ENCODE data around the gene POLA1.
"Not testable (repeated sequence)": the region's sequence is repeated elsewhere in the genome, so short reads cannot be mapped to it uniquely, and the experiment has no call there.

Gene POLA1

GRCh38 chrX:24858004-24858746, 164.5 kb downstream of the POLA1 start:
- no peaks in the 10 kb centered on the region for H3K4me1 Mint-ChIP-seq
- H3K27ac Mint-ChIP-seq, result no peak overlapping the region
- H3K4me3 Mint-ChIP-seq, result no peak overlapping the region
- H3K9me3 Mint-ChIP-seq, result no peaks in the 10 kb centered on the region
- H3K27me3 Mint-ChIP-seq, result no peaks in the 10 kb centered on the region
- CTCF ChIA-PET, result no interaction called here
- DNase-seq, result no peak
- H3K36me3 Mint-ChIP-seq, result peaks cover 10% of the 10 kb centered on the region

GRCh38 chrX:24859211-24859841, 165.6 kb downstream of the POLA1 start:
- no peak overlapping the region for H3K27ac Mint-ChIP-seq
- H3K36me3 Mint-ChIP-seq, result peaks cover 10% of the 10 kb centered on the region
- CTCF ChIA-PET, result no interaction called here
- no peak for DNase-seq
- H3K27me3 Mint-ChIP-seq, result no peaks in the 10 kb centered on the region
- H3K9me3 Mint-ChIP-seq, result no peaks in the 10 kb centered on the region
- no peak overlapping the region for H3K4me3 Mint-ChIP-seq
- H3K4me1 Mint-ChIP-seq, result no peaks in the 10 kb centered on the region

DNA sequence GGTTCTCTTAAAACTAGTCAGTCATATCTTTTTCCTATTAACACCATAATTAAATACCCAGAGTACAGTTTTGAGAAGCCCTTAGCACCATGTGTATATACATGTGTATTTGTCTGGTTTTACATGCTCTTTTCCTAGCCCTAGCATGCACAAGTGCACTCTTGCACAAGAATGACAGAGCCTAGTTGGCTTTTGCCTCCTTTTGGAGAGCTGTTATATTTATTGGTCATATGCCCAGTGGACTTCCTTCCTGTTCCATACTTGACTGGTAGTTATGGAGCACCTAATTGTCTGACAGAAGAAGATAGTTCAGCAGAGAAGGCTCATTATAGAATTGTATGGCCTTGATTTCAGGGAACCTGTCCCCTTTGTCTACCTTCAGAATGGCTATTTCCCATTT, 166.4 kb downstream of the POLA1 start:
- Mint-ChIP-seq H3K4me3 (no peak overlapping the region), H3K27me3 (no peaks in the 10 kb centered on the region), H3K27ac (no peak overlapping the region), H3K36me3 (peaks cover 9% of the 10 kb centered on the region), H3K9me3 (no peaks in the 10 kb centered on the region), H3K4me1 (no peaks in the 10 kb centered on the region)
- CTCF ChIA-PET, result interaction anchor here (1.4 kb wide), 1 partner anchor 21 kb away, joined by 3 read pairs; no protein-coding TSS in a partner anchor
- no peak for DNase-seq

DNA sequence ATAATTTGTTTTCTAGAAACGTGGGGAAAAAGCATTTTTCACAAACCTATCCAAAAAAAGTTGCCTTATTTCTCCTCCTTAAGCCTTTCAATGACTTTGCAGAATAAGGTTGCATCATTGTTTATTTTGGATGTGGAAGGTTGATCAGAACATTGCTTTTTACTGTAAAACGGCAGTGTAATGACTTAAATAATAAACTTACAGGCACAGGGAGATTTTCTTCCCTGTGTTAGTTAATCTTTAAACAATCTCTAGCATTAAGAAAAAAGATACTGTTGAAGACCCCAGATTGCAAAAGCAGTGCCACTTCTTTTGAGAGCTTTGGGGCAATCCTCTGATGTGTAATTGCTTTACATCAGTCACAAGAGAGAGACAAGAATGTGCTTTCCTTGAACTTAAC, 168.6 kb downstream of the POLA1 start:
- Mint-ChIP-seq H3K4me3 (no peak overlapping the region), H3K27me3 (no peaks in the 10 kb centered on the region), H3K27ac (no peak overlapping the region), H3K4me1 (no peaks in the 10 kb centered on the region), H3K9me3 (no peaks in the 10 kb centered on the region), H3K36me3 (peaks cover 9% of the 10 kb centered on the region)
- no peak for DNase-seq
- CTCF ChIA-PET, result no interaction called here

DNA sequence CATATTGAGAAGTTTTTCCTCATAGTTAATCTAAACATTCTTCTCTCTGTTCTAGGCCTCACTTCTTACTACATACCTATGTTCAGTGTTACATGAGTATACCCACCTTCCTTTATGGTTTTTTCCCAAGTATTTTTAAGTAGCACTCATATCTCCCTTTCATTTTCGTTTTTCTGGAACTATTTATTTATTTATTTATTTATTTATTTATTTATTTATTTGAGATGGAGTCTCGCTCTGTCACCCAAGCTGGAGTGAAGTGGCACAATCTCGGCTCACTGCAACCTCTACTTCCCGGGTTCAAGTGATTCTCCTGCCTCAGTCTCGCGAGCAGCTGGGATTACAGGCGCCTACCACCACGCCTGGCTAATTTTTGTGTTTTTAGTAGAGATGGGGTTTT, 170.1 kb downstream of the POLA1 start:
- H3K27me3 Mint-ChIP-seq, H3K9me3 Mint-ChIP-seq, H3K36me3 Mint-ChIP-seq, CTCF ChIA-PET, H3K4me3 Mint-ChIP-seq, H3K4me1 Mint-ChIP-seq, H3K27ac Mint-ChIP-seq, DNase-seq: not testable (repeated sequence)

DNA sequence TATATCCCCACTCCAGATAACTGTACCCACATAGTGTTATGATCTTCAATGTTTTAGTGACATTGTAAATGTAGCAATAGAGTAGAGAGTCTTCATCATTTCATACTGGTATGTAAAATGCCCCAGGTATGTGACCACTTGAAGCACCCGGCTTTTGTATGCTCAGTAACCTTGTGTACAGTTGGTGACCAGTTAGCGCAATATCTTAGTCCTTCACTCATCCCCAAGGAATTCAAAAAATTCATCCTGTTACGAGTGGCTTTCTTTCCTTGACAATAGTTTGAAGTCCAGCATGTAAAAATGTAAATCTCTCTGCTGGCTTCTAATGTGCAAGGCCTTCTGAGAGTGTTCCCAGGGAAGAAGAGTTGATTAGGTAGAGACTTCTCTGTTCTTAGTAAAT, 176.4 kb downstream of the POLA1 start:
- H3K4me3 Mint-ChIP-seq, result no peak overlapping the region
- no peak overlapping the region for H3K27ac Mint-ChIP-seq
- CTCF ChIA-PET, result no interaction called here
- no peaks in the 10 kb centered on the region for H3K4me1 Mint-ChIP-seq
- no peaks in the 10 kb centered on the region for H3K9me3 Mint-ChIP-seq
- H3K27me3 Mint-ChIP-seq, result no peaks in the 10 kb centered on the region
- DNase-seq, result no peak
- H3K36me3 Mint-ChIP-seq, result no peaks in the 10 kb centered on the region

- CTCF ChIA-PET, result no interaction called here
- Mint-ChIP-seq H3K27me3 (no peaks in the 10 kb centered on the region), H3K4me1 (no peaks in the 10 kb centered on the region), H3K27ac (no peak overlapping the region), H3K9me3 (no peaks in the 10 kb centered on the region), H3K36me3 (no peaks in the 10 kb centered on the region), H3K4me3 (no peak overlapping the region)
- DNase-seq, result no peak
Measured at GRCh38 chrX:24874604-24875247, 181.0 kb downstream of the POLA1 start.

DNA sequence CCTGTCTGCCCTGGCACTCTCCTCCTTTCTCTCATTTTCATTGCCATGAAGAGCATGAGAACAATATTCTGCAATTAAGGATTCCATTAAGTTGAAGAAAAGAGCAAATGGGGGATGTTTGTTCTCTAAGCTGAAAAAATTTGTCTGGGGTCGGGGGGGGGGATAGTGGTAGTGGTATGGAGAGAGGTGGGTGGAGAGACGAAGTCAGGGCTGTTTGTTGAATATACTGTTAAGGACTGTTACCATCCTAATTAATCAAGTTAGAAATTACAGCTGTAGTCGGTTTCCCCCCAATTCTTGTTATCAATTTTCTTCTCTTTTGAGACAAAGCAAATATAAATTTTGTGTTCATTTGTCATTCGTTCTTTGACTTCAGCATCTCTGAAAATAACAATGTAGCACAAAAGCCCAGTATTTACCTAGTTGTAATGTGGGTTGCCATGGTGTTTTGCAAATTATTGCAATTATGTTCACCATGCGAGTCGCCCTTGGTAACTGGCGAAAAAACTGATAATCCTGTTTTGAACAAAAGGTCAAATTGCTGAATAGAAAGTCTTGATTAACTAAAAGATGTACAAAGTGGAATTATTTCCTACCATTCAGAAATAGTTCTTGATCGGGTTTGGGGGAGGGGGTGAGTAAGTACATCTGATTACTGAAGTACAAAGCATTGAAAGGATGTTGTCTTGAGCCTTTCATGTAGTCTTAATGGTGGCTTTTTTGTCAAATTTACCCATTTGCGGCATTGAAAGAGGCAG, 183.0 kb downstream of the POLA1 start:
- H3K27me3 Mint-ChIP-seq, result no peaks in the 10 kb centered on the region
- no peaks in the 10 kb centered on the region for H3K4me1 Mint-ChIP-seq
- peaks cover 3% of the 10 kb centered on the region for H3K36me3 Mint-ChIP-seq
- H3K9me3 Mint-ChIP-seq, result no peaks in the 10 kb centered on the region
- H3K4me3 Mint-ChIP-seq, result no peak overlapping the region
- DNase-seq, result no peak
- no peak overlapping the region for H3K27ac Mint-ChIP-seq
- CTCF ChIA-PET, result interaction anchor here (1.4 kb wide), 1 partner anchor 37 kb away, joined by 3 read pairs; no protein-coding TSS in a partner anchor

DNA sequence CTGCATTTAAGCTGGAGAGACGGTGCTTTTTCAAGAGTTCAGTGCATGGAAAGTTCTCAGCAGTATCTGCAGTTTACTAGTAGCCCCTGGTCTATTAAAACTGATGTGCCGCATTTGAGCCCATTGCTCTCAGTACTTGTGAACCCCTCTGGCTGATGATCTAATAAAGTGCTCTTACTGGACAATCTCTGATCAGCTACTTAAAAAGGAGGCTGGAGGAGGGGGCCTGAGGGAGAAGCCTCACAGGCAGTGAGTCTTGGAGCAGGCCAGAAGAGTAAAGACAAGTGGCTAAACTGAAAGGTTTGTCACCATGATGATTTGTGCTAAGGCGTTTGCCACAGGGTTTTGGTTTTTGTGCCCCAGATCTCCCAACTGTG, 183.6 kb downstream of the POLA1 start:
- no peaks in the 10 kb centered on the region for H3K27me3 Mint-ChIP-seq
- H3K4me3 Mint-ChIP-seq, result no peak overlapping the region
- H3K27ac Mint-ChIP-seq, result no peak overlapping the region
- CTCF ChIA-PET, result interaction anchor here (1.4 kb wide), 1 partner anchor 38 kb away, joined by 3 read pairs; no protein-coding TSS in a partner anchor
- peaks cover 5% of the 10 kb centered on the region for H3K36me3 Mint-ChIP-seq
- no peaks in the 10 kb centered on the region for H3K4me1 Mint-ChIP-seq
- H3K9me3 Mint-ChIP-seq, result no peaks in the 10 kb centered on the region
- DNase-seq, result no peak

- H3K27ac Mint-ChIP-seq, result no peak overlapping the region
- H3K36me3 Mint-ChIP-seq, result peaks cover 5% of the 10 kb centered on the region
- CTCF ChIA-PET, result interaction anchor here (1.4 kb wide), 1 partner anchor 39 kb away, joined by 3 read pairs; no protein-coding TSS in a partner anchor
- no peak overlapping the region for H3K4me3 Mint-ChIP-seq
- no peaks in the 10 kb centered on the region for H3K4me1 Mint-ChIP-seq
- no peaks in the 10 kb centered on the region for H3K9me3 Mint-ChIP-seq
- no peak for DNase-seq
- no peaks in the 10 kb centered on the region for H3K27me3 Mint-ChIP-seq
Measured at GRCh38 chrX:24877854-24878650, 184.3 kb downstream of the POLA1 start.

DNA sequence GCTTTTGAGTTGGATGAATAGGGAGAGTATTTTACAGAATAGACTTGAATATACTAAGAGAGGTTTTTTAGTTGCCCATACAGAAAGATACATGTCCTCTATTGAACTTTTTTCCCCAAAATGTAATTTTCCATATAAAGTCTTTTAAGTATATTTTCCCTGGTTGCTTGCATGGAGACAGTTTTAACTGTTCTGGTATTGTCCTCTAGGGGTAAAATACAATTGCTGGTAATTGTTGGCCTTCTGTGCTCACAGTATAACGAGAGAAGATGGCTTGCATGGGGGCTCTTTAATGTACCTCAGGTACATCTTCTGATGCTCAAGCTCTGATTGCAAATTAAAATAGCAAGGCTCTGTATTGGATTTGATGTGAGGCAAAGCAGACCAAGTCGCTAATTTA, 186.0 kb downstream of the POLA1 start:
- no peak for DNase-seq
- H3K27me3 Mint-ChIP-seq, result no peaks in the 10 kb centered on the region
- CTCF ChIA-PET, result no interaction called here

GRCh38 chrX:24886916-24887315, 193.2 kb downstream of the POLA1 start:
- no peak for DNase-seq
- CTCF ChIA-PET, result no interaction called here

More for the DNA sequence above, 186.0 kb downstream of the POLA1 start:
- Mint-ChIP-seq H3K4me3 (no peak overlapping the region), H3K36me3 (peaks cover 5% of the 10 kb centered on the region), H3K9me3 (no peaks in the 10 kb centered on the region), H3K27ac (no peak overlapping the region), H3K4me1 (no peaks in the 10 kb centered on the region)

GRCh38 chrX:24890677-24891076, 197.0 kb downstream of the POLA1 start:
- H3K27me3 Mint-ChIP-seq, result no peaks in the 10 kb centered on the region
- no peak for DNase-seq

More at GRCh38 chrX:24886916-24887315, 193.2 kb downstream of the POLA1 start:
- H3K4me3 Mint-ChIP-seq, result no peak overlapping the region
- no peaks in the 10 kb centered on the region for H3K4me1 Mint-ChIP-seq
- no peak overlapping the region for H3K27ac Mint-ChIP-seq
- H3K9me3 Mint-ChIP-seq, result no peaks in the 10 kb centered on the region
- peaks cover 13% of the 10 kb centered on the region for H3K36me3 Mint-ChIP-seq
- no peaks in the 10 kb centered on the region for H3K27me3 Mint-ChIP-seq

More at GRCh38 chrX:24890677-24891076, 197.0 kb downstream of the POLA1 start:
- Mint-ChIP-seq H3K9me3 (no peaks in the 10 kb centered on the region), H3K4me1 (no peaks in the 10 kb centered on the region), H3K36me3 (peaks cover 29% of the 10 kb centered on the region), H3K27ac (no peak overlapping the region), H3K4me3 (no peak overlapping the region)
- CTCF ChIA-PET, result no interaction called here

Measured in activated naive CD4-positive, alpha-beta T cell treated with anti-CD3 and anti-CD28 coated beads, Interleukin-2, amount 10 ng/mL, durations not matched to agents 7 days and 5 days (primary cell).